ENCODE data around the gene MCM8.
"Not testable (repeated sequence)": the region's sequence is repeated elsewhere in the genome, so short reads cannot be mapped to it uniquely, and the experiment has no call there.

Gene MCM8

DNA sequence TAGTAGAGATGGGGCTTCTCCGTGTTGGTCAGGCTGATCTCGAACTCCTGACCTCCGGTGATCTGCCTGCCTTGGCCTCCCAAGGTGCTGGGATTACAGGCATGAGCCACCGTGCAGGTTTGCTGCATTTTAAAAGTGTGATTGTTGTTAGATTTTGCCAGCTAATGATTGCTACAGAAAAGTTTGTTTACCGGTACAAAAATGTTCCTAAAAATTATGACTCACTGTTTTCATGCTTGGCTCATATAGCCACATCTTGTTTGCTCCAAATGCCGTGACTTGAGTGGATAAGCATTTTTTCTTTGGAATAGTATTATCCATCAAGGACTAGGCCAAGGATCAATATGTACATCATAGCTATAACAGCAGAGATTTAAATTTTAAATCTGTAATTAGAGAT lies 79.1 kb downstream of the MCM8 start:
- Mint-ChIP-seq H3K36me3 (peaks cover 27% of the 10 kb centered on the region), H3K4me1 (peaks cover 1% of the 10 kb centered on the region), H3K9me3 (no peaks in the 10 kb centered on the region), H3K4me3 (no peak overlapping the region), H3K27ac (no peak overlapping the region), H3K27me3 (no peaks in the 10 kb centered on the region)
- DNase-seq (ENCODE audit: low spot score in 2 of 2), result no peak
- ATAC-seq (ENCODE audit: low read depth), result no peak

- no peak overlapping the region for H3K27ac Mint-ChIP-seq
- H3K4me1 Mint-ChIP-seq, result peaks cover 4% of the 10 kb centered on the region
- no peak for DNase-seq (ENCODE audit: low spot score in 2 of 2)
- no peak overlapping the region for H3K4me3 Mint-ChIP-seq
- H3K36me3 Mint-ChIP-seq, result peaks cover 24% of the 10 kb centered on the region
- ATAC-seq (ENCODE audit: low read depth), result no peak
- no peaks in the 10 kb centered on the region for H3K27me3 Mint-ChIP-seq
- H3K9me3 Mint-ChIP-seq, result no peaks in the 10 kb centered on the region
Measured at GRCh38 chr20:6030453-6031080, 80.1 kb downstream of the MCM8 start.

DNA sequence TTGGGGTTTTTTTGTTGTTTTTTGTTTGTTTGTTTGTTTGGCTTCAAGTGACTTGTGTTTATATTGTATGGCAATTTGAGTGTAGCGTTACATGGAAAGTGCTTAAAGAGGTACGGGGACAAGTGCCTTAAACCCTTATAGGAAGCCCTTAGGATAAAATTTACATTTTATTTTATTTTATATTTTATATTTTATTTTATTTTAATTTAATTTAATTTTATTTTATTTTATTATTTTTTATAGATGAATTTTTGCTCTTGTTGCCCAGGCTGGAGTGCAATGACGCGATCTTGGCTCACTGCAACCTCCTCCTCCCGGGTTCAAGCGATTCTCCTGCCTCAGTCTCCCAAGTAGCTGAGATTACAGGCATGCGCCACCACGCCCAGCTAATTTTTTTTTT lies 82.5 kb downstream of the MCM8 start:
- not testable (repeated sequence) for ATAC-seq (ENCODE audit: low read depth); H3K4me1 Mint-ChIP-seq; H3K9me3 Mint-ChIP-seq; H3K4me3 Mint-ChIP-seq; DNase-seq (ENCODE audit: low spot score in 2 of 2); H3K27ac Mint-ChIP-seq; H3K27me3 Mint-ChIP-seq
- peaks cover 28% of the 10 kb centered on the region for H3K36me3 Mint-ChIP-seq

DNA sequence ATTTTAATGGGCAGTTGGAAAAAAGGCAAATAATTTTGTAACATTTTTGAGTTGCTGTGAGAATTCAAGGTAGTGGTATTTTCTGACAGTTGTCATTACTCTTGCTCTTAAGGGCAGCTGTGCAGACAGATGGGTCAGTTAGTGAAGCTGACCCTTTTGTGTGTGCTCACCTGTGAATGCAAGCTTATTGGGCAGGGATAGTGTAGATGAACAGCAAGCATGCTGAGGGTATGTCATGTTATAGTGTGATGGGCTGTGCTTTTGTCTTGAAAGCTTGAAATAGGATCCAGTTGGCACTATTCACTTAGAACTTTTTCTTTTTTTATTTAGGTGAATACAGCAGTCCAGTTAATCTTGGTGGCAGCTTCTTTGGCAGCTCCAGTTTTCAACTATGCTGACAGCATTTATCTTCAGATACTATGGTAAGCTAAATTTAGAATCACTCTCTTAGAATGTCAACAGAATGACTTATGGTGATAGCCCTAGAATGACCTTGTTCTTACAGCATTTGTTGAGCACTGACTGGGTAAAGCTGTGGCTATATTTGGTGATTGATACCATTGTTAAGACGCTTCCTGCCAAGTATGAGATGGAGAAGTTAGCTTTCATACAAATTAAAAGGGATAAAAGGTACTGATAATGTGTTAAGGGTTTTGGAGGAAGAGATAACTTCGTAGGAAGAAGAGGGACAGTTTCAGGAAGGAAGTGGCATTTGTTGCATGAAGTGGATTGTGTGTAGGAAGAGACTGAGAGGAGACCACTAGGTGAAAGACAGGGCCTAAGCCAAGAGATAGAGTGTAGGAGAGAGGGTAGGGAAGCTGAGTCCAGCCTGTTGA lies 83.9 kb downstream of the MCM8 start:
- Mint-ChIP-seq H3K36me3 (peaks cover 30% of the 10 kb centered on the region), H3K27me3 (no peaks in the 10 kb centered on the region), H3K4me1 (peaks cover 4% of the 10 kb centered on the region), H3K27ac (peak overlapping the region; percentile 6), H3K9me3 (no peaks in the 10 kb centered on the region), H3K4me3 (no peak overlapping the region)
- no peak for DNase-seq (ENCODE audit: low spot score in 2 of 2)
- no peak for ATAC-seq (ENCODE audit: low read depth)

- no peak for DNase-seq (ENCODE audit: low spot score in 2 of 2)
- Mint-ChIP-seq H3K27ac (no peak overlapping the region), H3K4me3 (no peak overlapping the region), H3K36me3 (peaks cover 36% of the 10 kb centered on the region), H3K9me3 (no peaks in the 10 kb centered on the region), H3K4me1 (peaks cover 4% of the 10 kb centered on the region), H3K27me3 (no peaks in the 10 kb centered on the region)
- ATAC-seq (ENCODE audit: low read depth), result no peak
Measured at GRCh38 chr20:6036213-6036612, 85.8 kb downstream of the MCM8 start.

DNA sequence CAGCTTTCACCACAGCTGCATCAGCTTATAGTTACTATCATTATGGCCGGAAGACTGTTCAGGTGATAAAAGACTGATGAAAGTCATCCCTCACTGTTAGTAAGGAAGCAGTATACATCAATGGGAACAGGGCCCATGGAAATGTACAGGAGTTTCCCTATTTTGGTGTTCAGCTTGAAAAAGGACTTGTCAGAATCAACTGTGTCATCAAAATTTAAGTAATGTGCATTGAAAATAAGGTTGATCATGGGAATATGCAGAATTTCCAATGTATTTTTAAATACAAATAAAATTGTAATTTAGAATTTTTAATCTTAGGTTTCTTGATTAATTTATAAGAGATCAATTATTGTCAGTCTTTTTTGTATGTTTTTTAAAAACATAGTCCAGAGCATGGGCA lies 86.6 kb downstream of the MCM8 start:
- Mint-ChIP-seq H3K36me3 (peaks cover 36% of the 10 kb centered on the region), H3K4me1 (peaks cover 4% of the 10 kb centered on the region), H3K9me3 (no peaks in the 10 kb centered on the region), H3K27ac (no peak overlapping the region), H3K27me3 (no peaks in the 10 kb centered on the region), H3K4me3 (no peak overlapping the region)
- no peak for ATAC-seq (ENCODE audit: low read depth)
- DNase-seq (ENCODE audit: low spot score in 2 of 2), result no peak

- H3K36me3 Mint-ChIP-seq, result peaks cover 37% of the 10 kb centered on the region
- H3K4me1 Mint-ChIP-seq, result peaks cover 4% of the 10 kb centered on the region
- no peak for ATAC-seq (ENCODE audit: low read depth)
- no peaks in the 10 kb centered on the region for H3K27me3 Mint-ChIP-seq
- DNase-seq (ENCODE audit: low spot score in 2 of 2), result no peak
- H3K4me3 Mint-ChIP-seq, result no peak overlapping the region
- no peaks in the 10 kb centered on the region for H3K9me3 Mint-ChIP-seq
- no peak overlapping the region for H3K27ac Mint-ChIP-seq
Measured at GRCh38 chr20:6038256-6038655, 87.8 kb downstream of the MCM8 start.

GRCh38 chr20:6039766-6040165 lies 89.3 kb downstream of the MCM8 start:
- no peak overlapping the region for H3K4me3 Mint-ChIP-seq
- H3K27ac Mint-ChIP-seq, result no peak overlapping the region
- peaks cover under 1% of the 10 kb centered on the region for H3K4me1 Mint-ChIP-seq
- H3K27me3 Mint-ChIP-seq, result no peaks in the 10 kb centered on the region
- peaks cover 30% of the 10 kb centered on the region for H3K36me3 Mint-ChIP-seq
- no peak for ATAC-seq (ENCODE audit: low read depth)
- DNase-seq (ENCODE audit: low spot score in 2 of 2), result no peak
- no peaks in the 10 kb centered on the region for H3K9me3 Mint-ChIP-seq

- Mint-ChIP-seq H3K9me3 (no peaks in the 10 kb centered on the region), H3K4me3 (no peak overlapping the region), H3K4me1 (no peaks in the 10 kb centered on the region), H3K27me3 (no peaks in the 10 kb centered on the region), H3K36me3 (peaks cover 27% of the 10 kb centered on the region), H3K27ac (no peak overlapping the region)
- ATAC-seq (ENCODE audit: low read depth) (no peak), DNase-seq (ENCODE audit: low spot score in 2 of 2) (no peak)
Measured at GRCh38 chr20:6040540-6040939, 90.1 kb downstream of the MCM8 start.

DNA sequence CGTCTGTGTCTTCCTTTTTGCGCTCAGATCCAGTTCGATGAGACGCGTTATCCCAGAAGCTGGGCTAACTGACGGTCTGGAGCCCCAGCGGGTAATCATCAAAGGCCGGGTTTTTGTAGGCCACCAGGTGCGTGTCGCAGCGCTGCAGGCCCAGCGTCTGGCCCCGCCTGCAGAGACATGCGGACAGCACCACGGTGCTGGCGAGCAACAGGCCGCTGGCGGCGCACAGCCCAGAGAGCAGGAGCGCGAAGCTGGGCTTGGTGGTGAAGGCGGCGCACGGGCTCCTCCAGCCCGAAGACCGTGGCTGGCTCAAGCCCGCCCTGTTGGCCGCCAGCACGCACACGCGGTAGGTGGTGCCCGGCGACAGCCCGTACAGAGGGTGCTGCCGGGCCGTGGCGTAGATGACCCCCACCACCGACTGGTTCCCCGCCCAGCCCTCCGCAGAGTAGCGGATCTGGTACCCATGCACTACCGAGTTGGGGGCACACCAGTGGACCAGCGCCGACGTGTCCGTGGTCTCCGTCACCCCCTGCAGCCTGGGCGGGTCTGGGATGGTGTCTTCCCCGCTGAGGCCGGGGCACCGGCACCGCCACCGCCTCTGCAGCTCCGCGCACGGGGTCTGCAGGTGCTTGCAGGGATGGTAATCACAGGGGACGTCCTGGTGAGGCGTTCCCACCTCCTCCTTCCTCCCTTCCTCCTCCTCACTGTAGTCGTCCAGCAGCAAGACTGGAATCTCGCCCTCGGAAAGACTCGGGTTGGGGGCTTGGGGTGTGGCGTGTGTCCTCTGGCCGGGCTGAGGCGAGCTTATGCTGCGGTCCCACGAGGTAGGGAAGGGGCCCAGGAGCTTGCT lies 90.7 kb downstream of the MCM8 start:
- ATAC-seq (ENCODE audit: low read depth), result no peak
- Mint-ChIP-seq H3K36me3 (peaks cover 27% of the 10 kb centered on the region), H3K27ac (no peak overlapping the region), H3K4me3 (no peak overlapping the region), H3K9me3 (no peaks in the 10 kb centered on the region), H3K4me1 (no peaks in the 10 kb centered on the region), H3K27me3 (no peaks in the 10 kb centered on the region)
- DNase-seq (ENCODE audit: low spot score in 2 of 2), result no peak

- DNase-seq (ENCODE audit: low spot score in 2 of 2), result no peak
- no peak overlapping the region for H3K27ac Mint-ChIP-seq
- no peak for ATAC-seq (ENCODE audit: low read depth)
- no peaks in the 10 kb centered on the region for H3K9me3 Mint-ChIP-seq
- H3K4me1 Mint-ChIP-seq, result no peaks in the 10 kb centered on the region
- peaks cover 24% of the 10 kb centered on the region for H3K36me3 Mint-ChIP-seq
- H3K27me3 Mint-ChIP-seq, result no peaks in the 10 kb centered on the region
- no peak overlapping the region for H3K4me3 Mint-ChIP-seq
Measured at GRCh38 chr20:6041808-6042265, 91.4 kb downstream of the MCM8 start.

- ATAC-seq (ENCODE audit: low read depth), result no peak
- no peaks in the 10 kb centered on the region for H3K9me3 Mint-ChIP-seq
- no peak overlapping the region for H3K4me3 Mint-ChIP-seq
- no peak for DNase-seq (ENCODE audit: low spot score in 2 of 2)
- no peaks in the 10 kb centered on the region for H3K27me3 Mint-ChIP-seq
- H3K27ac Mint-ChIP-seq, result no peak overlapping the region
- H3K4me1 Mint-ChIP-seq, result no peaks in the 10 kb centered on the region
- H3K36me3 Mint-ChIP-seq, result peaks cover 12% of the 10 kb centered on the region
Measured at GRCh38 chr20:6044115-6044514, 93.7 kb downstream of the MCM8 start.

DNA sequence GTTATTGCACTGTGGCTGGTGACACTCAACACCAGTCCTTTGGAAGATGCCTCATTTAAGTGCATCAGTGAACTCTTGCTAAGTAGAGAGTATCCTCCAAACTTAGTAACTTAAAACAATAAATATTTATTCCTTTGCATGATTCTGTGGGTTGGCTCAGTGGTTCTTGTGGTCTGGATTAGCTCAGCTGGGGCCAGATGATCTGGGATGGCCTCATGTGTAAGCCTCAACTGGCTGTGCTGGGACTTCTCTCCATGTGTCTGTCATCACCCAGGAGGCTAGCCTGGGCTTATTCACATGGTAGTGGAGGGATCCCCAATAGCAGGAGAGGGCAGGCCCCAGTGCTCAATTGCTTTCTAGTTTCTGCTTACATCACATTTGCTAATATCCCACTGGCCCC lies 95.1 kb downstream of the MCM8 start:
- ATAC-seq (ENCODE audit: low read depth), result no peak
- no peak overlapping the region for H3K27ac Mint-ChIP-seq
- DNase-seq (ENCODE audit: low spot score in 2 of 2), result no peak
- H3K4me3 Mint-ChIP-seq, result no peak overlapping the region
- H3K36me3 Mint-ChIP-seq, result peaks cover 4% of the 10 kb centered on the region
- no peaks in the 10 kb centered on the region for H3K4me1 Mint-ChIP-seq
- H3K9me3 Mint-ChIP-seq, result no peaks in the 10 kb centered on the region
- peaks cover 5% of the 10 kb centered on the region for H3K27me3 Mint-ChIP-seq

DNA sequence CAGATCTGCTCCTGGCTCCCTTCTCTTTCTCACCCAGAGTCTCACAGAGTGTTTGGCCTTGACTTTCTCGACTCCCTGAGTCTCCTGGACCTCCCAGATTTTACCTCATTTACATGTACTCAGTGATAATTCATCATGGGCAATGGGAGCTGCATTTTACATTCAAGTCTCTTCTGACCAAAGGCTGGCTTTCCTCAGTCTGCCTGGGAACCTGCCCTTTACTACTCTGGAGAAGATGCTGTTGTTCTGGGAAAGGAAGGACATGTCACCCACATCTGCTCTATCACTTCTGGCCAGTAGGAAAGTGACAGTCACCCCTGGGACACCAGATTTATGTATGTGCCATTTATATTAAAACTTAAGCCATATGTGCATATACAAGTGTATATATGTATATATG lies 96.0 kb downstream of the MCM8 start:
- H3K4me1 Mint-ChIP-seq, result no peaks in the 10 kb centered on the region
- H3K4me3 Mint-ChIP-seq, result no peak overlapping the region
- DNase-seq (ENCODE audit: low spot score in 2 of 2), result no peak
- ATAC-seq (ENCODE audit: low read depth), result no peak
- peaks cover 7% of the 10 kb centered on the region for H3K27me3 Mint-ChIP-seq
- H3K36me3 Mint-ChIP-seq, result peaks cover 3% of the 10 kb centered on the region
- H3K27ac Mint-ChIP-seq, result no peak overlapping the region
- no peaks in the 10 kb centered on the region for H3K9me3 Mint-ChIP-seq

All from memory B cell (primary cell).